ENCODE measurements around the gene VPS13C. TPM values are rescaled to one million over a fixed set of nuclear protein-coding genes. Genes with fewer than 3 reads are reported as not detected.

Gene VPS13C
- total RNA-seq, 2 experiments from 2014 or later = 69.7 to 73.2 TPM

GRCh38 chr15:62059108-62059815 is 985 bp downstream of the VPS13C start:
- Histone ChIP-seq H3K36me3 (ENCODE audit: insufficient read depth, low read length) (no peaks in the 10 kb centered on the region), H3K27ac (ENCODE audit: low read depth in 1 of 2, low read length in 2 of 2) (peak overlapping the region; percentile 84 to 86), H3K9me3 (ENCODE audit: control insufficient read depth in 1 of 2, insufficient read depth in 1 of 2, low read length in 2 of 2) (no peaks in the 10 kb centered on the region), H3K4me1 (ENCODE audit: insufficient read depth, low read length) (peaks cover 9% of the 10 kb centered on the region), H3K27me3 (ENCODE audit: control insufficient read depth in 1 of 2, insufficient read depth in 2 of 2, low read length in 2 of 2) (no peaks in the 10 kb centered on the region), H3K4me3 (ENCODE audit: low read length) (peak overlapping the region; percentile 93)
- peak in 1 of 14 experiments; percentile 16 for DNase-seq
- peak overlapping the region; percentile 88 for H3K27ac Mint-ChIP-seq
- peaks cover 62% of the 10 kb centered on the region for H3K4me1 Mint-ChIP-seq (ENCODE audit: low read depth)
- no peak for ATAC-seq (ENCODE audit: poor library complexity)
- TF ChIP-seq CTCF (IDR thresholded peaks at IDR 0.05) = peak; percentile 16
- no peaks in the 10 kb centered on the region for H3K9me3 Mint-ChIP-seq
- intact Hi-C loops (cut with DNase I, micrococcal nuclease) = loop anchor here in 1 of 2 experiments (1.0 kb wide), 1 partner anchor 8 kb away; no protein-coding TSS in a partner anchor
- peaks cover 27% of the 10 kb centered on the region for H3K36me3 Mint-ChIP-seq (ENCODE audit: low read depth)
- H3K4me3 Mint-ChIP-seq = peak overlapping the region; percentile 92
- CTCF ChIA-PET = interaction anchor here (1.3 to 2.0 kb wide), 2 partner anchors 8 to 13 kb away, joined by 10 to 13 read pairs; no protein-coding TSS in a partner anchor
- no peaks in the 10 kb centered on the region for H3K27me3 Mint-ChIP-seq
- POLR2A ChIA-PET = interaction anchor here (1.0 to 1.7 kb wide), 7 partner anchors 10 to 141 kb away, joined by 3 to 6 read pairs (median 4); no protein-coding TSS in a partner anchor

GRCh38 chr15:62058327-62059028 is 1.8 kb downstream of the VPS13C start:
- H3K27ac Mint-ChIP-seq = peak overlapping the region; percentile 88

More at GRCh38 chr15:62058327-62059028, 1.8 kb downstream of the VPS13C start:
- POLR2A ChIA-PET = interaction anchor here (1.0 kb wide), 3 partner anchors 11 to 141 kb away, joined by 3 to 4 read pairs (median 4); no protein-coding TSS in a partner anchor
- no peak for DNase-seq
- Mint-ChIP-seq H3K4me3 (peak overlapping the region; percentile 92), H3K4me1 (ENCODE audit: low read depth) (peaks cover 70% of the 10 kb centered on the region), H3K27me3 (no peaks in the 10 kb centered on the region), H3K9me3 (no peaks in the 10 kb centered on the region), H3K36me3 (ENCODE audit: low read depth) (peaks cover 27% of the 10 kb centered on the region)
- peaks cover 13% of the 10 kb centered on the region for H3K4me1 ChIP-seq (ENCODE audit: insufficient read depth, low read length)
- intact Hi-C loops (cut with DNase I, micrococcal nuclease) = loop anchor here in 1 of 2 experiments (1.0 kb wide), 1 partner anchor 7 kb away; no protein-coding TSS in a partner anchor
- TF ChIP-seq CTCF (IDR thresholded peaks at IDR 0.05) = no peak
- no peaks in the 10 kb centered on the region for H3K9me3 ChIP-seq (ENCODE audit: control insufficient read depth in 1 of 2, insufficient read depth in 1 of 2, low read length in 2 of 2)
- no peaks in the 10 kb centered on the region for H3K36me3 ChIP-seq (ENCODE audit: insufficient read depth, low read length)
- H3K27ac ChIP-seq (ENCODE audit: low read depth in 1 of 2, low read length in 2 of 2) = no peak overlapping the region
- no peaks in the 10 kb centered on the region for H3K27me3 ChIP-seq (ENCODE audit: control insufficient read depth in 1 of 2, insufficient read depth in 2 of 2, low read length in 2 of 2)
- no peak overlapping the region for H3K4me3 ChIP-seq (ENCODE audit: low read length)
- CTCF ChIA-PET = no interaction called here
- ATAC-seq (ENCODE audit: poor library complexity) = no peak

Measured in CD4-positive, alpha-beta T cell (primary cell).